LNCAP (cell line): ENCODE data around the gene RPS19BP1.
A peak's percentile ranks its signal among the peaks of the same experiment; 100 is the strongest.

Source experiments
- CTCF ChIP-seq: fragments of 450-650 bp; IDR thresholded peaks from 2 replicates; pipeline ENCODE4 v1.5.1; 2017; ENCODE audit warnings: mild to moderate bottlenecking

RPS19BP1 gene

GRCh38 chr22:39525658-39525975, 6.9 kb downstream of the RPS19BP1 start:
- TF ChIP-seq CTCF, result no peak

- TF ChIP-seq CTCF, result no peak
Measured at GRCh38 chr22:39524753-39525657, 7.5 kb downstream of the RPS19BP1 start.

GRCh38 chr22:39524089-39524752, 8.3 kb downstream of the RPS19BP1 start:
- TF ChIP-seq CTCF, result no peak

GRCh38 chr22:39522567-39523300, 9.8 kb downstream of the RPS19BP1 start:
- TF ChIP-seq CTCF, result no peak

- TF ChIP-seq CTCF, result no peak
Measured at GRCh38 chr22:39520226-39521105, 12.1 kb downstream of the RPS19BP1 start, which contains the start of gene ATF4. ATF4 (plus strand) TSS chr22:39520562; CDS start chr22:39521446, 884 bp downstream.

GRCh38 chr22:39519681-39520225, 12.8 kb downstream of the RPS19BP1 start:
- peak; percentile 39; the same call in 1 of the 2 replicates for TF ChIP-seq CTCF
